Measurements from ENCODE around the gene PCNX2. TPM values are rescaled to one million over a fixed set of nuclear protein-coding genes. Genes with fewer than 3 reads are reported as not detected.

PCNX2 gene
- total RNA-seq, 1 experiment from 2014 or later, result 50.8 TPM

DNA sequence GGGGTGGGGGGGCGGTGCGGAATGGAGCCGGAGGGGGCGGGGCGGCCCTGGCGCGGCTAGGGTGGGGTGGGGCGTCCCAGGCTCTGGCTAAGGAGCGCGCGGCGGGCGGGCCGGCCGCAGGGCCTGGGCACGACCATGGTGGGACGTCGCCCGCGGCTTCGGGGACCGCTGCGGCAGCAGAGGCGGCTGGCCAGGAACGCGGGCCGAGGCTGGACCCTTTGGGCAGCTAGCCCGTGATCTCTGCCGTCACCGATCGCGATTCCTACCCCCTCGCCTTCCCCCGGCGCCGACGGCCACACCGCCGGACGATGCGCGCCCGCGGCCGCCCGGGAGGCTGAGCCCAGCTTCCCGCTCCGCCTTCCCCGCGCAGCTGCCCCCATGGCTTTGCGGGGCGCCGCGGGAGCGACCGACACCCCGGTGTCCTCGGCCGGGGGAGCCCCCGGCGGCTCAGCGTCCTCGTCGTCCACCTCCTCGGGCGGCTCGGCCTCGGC is 32.2 kb upstream of the PCNX2 start, which contains the start of gene MAP3K21 (continued):
- TF ChIP-seq KAT7 (CRISPR knock-in tag; IDR thresholded peaks at IDR 0.05; ENCODE audit: borderline replicate concordance) (no peak), FOXP1 (CRISPR knock-in tag; IDR thresholded peaks at IDR 0.05; ENCODE audit: borderline replicate concordance) (no peak; the same call in 1 of the 2 replicates), TP53 (CRISPR knock-in tag; IDR thresholded peaks at IDR 0.05) (no peak), IRF2 (CRISPR knock-in tag; IDR thresholded peaks at IDR 0.05; ENCODE audit: borderline replicate concordance, low read depth) (no peak), FOXJ3 (CRISPR knock-in tag; IDR thresholded peaks at IDR 0.05; ENCODE audit: borderline replicate concordance) (no peak), ZNF232 (CRISPR knock-in tag; IDR thresholded peaks at IDR 0.05) (no peak)
- TF ChIP-seq, protein P1, sequence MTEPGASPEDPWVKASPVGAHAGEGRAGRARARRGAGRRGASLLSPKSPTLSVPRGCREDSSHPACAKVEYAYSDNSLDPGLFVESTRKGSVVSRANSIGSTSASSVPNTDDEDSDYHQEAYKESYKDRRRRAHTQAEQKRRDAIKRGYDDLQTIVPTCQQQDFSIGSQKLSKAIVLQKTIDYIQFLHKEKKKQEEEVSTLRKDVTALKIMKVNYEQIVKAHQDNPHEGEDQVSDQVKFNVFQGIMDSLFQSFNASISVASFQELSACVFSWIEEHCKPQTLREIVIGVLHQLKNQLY (CRISPR knock-in tag; IDR thresholded peaks at IDR 0.05), result no peak

DNA sequence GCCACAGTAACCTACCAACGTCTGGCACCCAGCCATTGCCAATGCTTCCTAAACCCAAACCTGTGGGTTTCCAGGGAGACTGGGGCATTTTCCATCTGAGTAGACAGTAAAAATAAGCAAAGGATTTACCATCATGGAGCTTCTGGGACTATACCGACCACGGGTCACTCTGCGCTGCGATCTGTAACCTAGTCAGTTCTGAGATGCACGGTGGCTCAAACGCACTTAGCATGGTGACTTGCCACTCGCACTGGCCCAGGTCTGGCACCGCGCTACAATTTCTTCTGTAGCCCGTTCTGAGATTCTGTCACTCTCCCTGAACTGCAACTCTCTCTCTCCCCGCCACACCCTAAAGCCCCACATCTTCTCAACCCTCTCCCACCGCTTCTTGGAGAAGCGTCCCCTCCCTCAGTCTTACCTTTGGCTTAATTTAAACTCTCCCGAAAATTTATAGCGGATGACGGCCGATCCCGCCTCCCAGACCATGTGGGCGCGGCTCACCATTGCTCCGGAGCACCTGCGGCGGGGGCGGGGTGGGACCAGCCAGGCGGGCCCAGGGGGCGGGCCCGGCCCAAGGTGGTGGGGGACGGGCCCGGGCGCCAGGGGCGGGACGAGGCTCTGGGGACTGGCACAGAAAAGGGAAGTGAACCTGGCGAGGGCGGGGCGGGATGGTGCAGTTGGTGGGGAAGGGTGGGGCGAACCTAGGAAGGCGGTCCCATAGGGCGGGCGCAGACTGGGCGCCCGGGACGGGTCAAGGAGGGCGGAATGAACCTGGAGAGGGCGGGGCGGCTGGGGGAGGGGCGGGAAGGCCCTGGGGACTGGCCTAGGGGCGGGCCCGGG is 31.5 kb upstream of the PCNX2 start:
- ChIA-PET POLR2A (no interaction called here), CTCF (no interaction called here)
- Mint-ChIP-seq H3K4me1 (peaks cover 32% of the 10 kb centered on the region), H3K9me3 (peaks cover 4% of the 10 kb centered on the region), H3K27me3 (ENCODE audit: low read depth) (peaks cover 26% of the 10 kb centered on the region), H3K27ac (no peak overlapping the region), H3K4me3 (peak overlapping the region; percentile 78), H3K36me3 (0 out of 2 replicates have a peak, but pooled peaks cover 3% of the 10 kb centered on the region)
- TF ChIP-seq, protein P2, sequence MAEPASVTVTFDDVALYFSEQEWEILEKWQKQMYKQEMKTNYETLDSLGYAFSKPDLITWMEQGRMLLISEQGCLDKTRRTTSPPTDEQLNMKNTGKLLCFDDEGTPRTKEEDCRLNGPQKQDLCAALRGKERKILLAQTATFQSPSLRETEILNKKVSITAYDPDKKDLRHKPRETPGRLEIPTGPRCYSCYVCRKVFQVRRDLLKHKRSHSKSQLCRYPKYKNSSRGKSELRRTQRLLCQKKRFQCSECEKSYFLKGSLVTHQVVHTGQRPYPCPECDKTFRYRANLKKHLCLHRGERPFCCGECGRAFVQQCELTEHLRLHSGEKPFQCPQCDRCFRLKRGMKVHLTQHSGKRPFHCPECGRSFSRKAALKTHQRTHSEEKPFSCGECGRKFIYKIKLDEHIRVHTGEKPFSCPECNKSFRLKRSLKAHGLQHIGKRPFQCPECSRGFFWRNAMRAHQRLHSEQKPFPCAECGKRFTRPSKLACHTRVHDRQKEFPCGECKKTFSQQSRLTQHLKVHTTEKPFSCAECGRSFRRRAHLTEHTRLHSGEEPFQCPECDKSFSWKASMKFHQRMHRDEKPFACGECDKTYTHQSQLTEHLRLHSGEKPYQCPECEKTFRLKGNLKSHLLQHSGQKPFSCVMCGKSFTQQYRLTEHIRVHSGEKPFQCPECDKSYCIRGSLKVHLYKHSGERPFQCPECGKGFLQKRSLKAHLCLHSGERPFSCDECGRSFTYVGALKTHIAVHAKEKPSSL (CRISPR knock-in tag; conservative IDR thresholded peaks at IDR 0.05), result no peak
- TF ChIP-seq ATF1 (CRISPR knock-in tag; IDR thresholded peaks at IDR 0.05) (no peak), ZNF317 (CRISPR knock-in tag; IDR thresholded peaks at IDR 0.05; ENCODE audit: borderline replicate concordance, low read depth) (peak; percentile 87)
- TF ChIP-seq, protein P3, sequence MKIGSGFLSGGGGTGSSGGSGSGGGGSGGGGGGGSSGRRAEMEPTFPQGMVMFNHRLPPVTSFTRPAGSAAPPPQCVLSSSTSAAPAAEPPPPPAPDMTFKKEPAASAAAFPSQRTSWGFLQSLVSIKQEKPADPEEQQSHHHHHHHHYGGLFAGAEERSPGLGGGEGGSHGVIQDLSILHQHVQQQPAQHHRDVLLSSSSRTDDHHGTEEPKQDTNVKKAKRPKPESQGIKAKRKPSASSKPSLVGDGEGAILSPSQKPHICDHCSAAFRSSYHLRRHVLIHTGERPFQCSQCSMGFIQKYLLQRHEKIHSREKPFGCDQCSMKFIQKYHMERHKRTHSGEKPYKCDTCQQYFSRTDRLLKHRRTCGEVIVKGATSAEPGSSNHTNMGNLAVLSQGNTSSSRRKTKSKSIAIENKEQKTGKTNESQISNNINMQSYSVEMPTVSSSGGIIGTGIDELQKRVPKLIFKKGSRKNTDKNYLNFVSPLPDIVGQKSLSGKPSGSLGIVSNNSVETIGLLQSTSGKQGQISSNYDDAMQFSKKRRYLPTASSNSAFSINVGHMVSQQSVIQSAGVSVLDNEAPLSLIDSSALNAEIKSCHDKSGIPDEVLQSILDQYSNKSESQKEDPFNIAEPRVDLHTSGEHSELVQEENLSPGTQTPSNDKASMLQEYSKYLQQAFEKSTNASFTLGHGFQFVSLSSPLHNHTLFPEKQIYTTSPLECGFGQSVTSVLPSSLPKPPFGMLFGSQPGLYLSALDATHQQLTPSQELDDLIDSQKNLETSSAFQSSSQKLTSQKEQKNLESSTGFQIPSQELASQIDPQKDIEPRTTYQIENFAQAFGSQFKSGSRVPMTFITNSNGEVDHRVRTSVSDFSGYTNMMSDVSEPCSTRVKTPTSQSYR (CRISPR knock-in tag; IDR thresholded peaks at IDR 0.05), result no peak
- TF ChIP-seq, protein P4, sequence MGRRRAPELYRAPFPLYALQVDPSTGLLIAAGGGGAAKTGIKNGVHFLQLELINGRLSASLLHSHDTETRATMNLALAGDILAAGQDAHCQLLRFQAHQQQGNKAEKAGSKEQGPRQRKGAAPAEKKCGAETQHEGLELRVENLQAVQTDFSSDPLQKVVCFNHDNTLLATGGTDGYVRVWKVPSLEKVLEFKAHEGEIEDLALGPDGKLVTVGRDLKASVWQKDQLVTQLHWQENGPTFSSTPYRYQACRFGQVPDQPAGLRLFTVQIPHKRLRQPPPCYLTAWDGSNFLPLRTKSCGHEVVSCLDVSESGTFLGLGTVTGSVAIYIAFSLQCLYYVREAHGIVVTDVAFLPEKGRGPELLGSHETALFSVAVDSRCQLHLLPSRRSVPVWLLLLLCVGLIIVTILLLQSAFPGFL (CRISPR knock-in tag; IDR thresholded peaks at IDR 0.05; ENCODE audit: borderline replicate concordance), result no peak
- DNase-seq (ENCODE audit: low spot score) (peak; percentile 98), ATAC-seq (peak; percentile 96)

DNA sequence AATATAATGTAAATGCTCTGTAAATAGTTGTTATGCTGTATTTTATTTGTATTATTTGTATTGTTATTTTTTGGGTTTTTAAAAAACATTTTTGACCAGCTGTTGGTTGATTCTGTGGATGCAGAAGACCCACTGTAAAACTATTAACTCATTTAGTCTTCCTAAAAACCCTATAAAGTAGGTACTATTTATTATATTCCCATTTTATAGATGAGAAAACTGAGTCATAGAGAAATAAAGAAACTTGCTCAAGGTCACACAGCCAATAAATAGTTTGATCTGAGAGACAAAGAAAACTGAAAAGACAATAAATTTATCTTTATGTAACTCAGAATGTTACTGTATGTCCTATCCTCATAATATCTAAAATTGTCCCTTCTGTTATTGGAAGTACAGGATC is 30.8 kb upstream of the PCNX2 start:
- no peak for ATAC-seq
- Mint-ChIP-seq H3K36me3 (0 out of 2 replicates have a peak, but pooled peaks cover 3% of the 10 kb centered on the region), H3K4me1 (peaks cover 25% of the 10 kb centered on the region), H3K27ac (no peak overlapping the region), H3K9me3 (peaks cover 4% of the 10 kb centered on the region), H3K4me3 (peak overlapping the region; percentile 78), H3K27me3 (ENCODE audit: low read depth) (peaks cover 26% of the 10 kb centered on the region)
- CTCF ChIA-PET, result no interaction called here
- DNase-seq (ENCODE audit: low spot score), result no peak
- POLR2A ChIA-PET, result no interaction called here
- TF ChIP-seq, protein P5, sequence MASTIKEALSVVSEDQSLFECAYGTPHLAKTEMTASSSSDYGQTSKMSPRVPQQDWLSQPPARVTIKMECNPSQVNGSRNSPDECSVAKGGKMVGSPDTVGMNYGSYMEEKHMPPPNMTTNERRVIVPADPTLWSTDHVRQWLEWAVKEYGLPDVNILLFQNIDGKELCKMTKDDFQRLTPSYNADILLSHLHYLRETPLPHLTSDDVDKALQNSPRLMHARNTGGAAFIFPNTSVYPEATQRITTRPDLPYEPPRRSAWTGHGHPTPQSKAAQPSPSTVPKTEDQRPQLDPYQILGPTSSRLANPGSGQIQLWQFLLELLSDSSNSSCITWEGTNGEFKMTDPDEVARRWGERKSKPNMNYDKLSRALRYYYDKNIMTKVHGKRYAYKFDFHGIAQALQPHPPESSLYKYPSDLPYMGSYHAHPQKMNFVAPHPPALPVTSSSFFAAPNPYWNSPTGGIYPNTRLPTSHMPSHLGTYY (CRISPR knock-in tag; IDR thresholded peaks at IDR 0.05), result no peak
- no peak for TF ChIP-seq ZNF121 (CRISPR knock-in tag; IDR thresholded peaks at IDR 0.05)
- TF ChIP-seq, protein P6, sequence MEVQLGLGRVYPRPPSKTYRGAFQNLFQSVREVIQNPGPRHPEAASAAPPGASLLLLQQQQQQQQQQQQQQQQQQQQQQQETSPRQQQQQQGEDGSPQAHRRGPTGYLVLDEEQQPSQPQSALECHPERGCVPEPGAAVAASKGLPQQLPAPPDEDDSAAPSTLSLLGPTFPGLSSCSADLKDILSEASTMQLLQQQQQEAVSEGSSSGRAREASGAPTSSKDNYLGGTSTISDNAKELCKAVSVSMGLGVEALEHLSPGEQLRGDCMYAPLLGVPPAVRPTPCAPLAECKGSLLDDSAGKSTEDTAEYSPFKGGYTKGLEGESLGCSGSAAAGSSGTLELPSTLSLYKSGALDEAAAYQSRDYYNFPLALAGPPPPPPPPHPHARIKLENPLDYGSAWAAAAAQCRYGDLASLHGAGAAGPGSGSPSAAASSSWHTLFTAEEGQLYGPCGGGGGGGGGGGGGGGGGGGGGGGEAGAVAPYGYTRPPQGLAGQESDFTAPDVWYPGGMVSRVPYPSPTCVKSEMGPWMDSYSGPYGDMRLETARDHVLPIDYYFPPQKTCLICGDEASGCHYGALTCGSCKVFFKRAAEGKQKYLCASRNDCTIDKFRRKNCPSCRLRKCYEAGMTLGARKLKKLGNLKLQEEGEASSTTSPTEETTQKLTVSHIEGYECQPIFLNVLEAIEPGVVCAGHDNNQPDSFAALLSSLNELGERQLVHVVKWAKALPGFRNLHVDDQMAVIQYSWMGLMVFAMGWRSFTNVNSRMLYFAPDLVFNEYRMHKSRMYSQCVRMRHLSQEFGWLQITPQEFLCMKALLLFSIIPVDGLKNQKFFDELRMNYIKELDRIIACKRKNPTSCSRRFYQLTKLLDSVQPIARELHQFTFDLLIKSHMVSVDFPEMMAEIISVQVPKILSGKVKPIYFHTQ (CRISPR knock-in tag; IDR thresholded peaks at IDR 0.05), result no peak
- TF ChIP-seq, protein P4 (CRISPR knock-in tag; IDR thresholded peaks at IDR 0.05; ENCODE audit: borderline replicate concordance), result no peak

All from WTC11 (cell line).